Ammon's horn (tissue), 1 donor: ENCODE data around the gene SAC3D1.

ENCODE experiments used
- DNase-seq: peaks from one replicate; pipeline ENCODE4 v3.0.0-alpha.2; 2016; ENCODE audit warnings: low spot score

SAC3D1 gene

DNA sequence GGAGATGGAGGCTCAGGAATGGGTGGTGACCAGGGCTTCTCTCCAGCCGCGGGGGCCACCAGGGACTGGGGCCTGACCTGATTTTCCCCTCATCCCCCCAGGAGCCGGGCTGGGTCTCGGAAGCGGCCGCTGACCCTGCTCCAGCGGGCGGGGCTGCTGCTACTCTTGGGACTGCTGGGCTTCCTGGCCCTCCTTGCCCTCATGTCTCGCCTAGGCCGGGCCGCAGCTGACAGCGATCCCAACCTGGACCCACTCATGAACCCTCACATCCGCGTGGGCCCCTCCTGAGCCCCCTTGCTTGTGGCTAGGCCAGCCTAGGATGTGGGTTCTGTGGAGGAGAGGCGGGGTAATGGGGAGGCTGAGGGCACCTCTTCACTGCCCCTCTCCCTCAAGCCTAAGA is 46.8 kb downstream of the SAC3D1 start:
- no peak for DNase-seq

DNA sequence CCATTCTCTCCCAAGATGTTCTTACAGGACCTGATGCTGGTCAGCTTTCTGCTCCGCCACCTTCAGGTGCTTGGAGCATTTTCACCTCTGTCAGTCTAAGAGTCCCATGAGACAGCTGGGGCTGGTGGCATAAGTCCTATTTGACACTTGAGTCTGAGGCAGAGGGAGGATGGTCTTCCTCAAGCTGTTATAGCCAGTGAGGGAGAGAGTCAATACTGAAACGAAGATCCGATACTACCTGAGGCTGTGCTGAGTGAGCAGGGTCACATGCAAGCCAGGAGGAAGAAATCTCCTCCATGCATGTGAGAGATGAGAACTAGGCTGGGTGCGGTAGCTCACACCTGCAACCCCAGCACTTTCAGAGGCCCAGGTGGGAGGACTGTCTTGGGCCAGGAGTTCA is 48.6 kb downstream of the SAC3D1 start:
- no peak for DNase-seq

DNA sequence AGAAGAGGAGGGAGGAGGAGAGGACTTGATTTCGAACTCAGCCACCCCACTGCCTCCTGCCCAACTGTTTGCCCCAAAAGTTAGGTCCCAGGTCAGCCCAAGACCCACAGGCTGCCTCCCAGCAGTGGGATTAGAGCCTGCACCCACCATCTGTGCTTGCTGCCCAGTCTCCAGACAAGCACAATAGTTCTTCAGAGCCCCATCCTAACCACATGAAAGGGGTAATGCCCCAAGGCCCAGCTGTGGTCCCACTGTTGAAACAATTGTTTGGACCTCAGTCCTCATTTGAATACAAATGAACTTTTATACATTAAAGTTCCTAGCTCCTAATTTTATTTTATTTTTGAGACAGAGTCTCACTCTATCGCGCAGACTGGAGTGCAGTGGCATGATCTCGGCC is 49.6 kb downstream of the SAC3D1 start:
- peak; percentile 75 for DNase-seq
